Suprapubic skin (tissue), 4 donors: ENCODE results near the gene LMLN. TPM values are rescaled to one million over a fixed set of nuclear protein-coding genes. Genes with fewer than 3 reads are reported as not detected.
"Not testable (repeated sequence)": the region's sequence is repeated elsewhere in the genome, so short reads cannot be mapped to it uniquely, and the experiment has no call there.

ENCODE experiments used
- DNase-seq, 2 donors: peaks; one replicate each; pipeline ENCODE4 v3.0.0-alpha.2; 2019; ENCODE audit warnings: low spot score in 2 of 2
- H3K27ac ChIP-seq: fragments of 200-600 bp; sonication (generic); one replicate; pipeline ENCODE4 v1.5.1; 2019
- H3K27me3 ChIP-seq: fragments of 200-600 bp; sonication (generic); one replicate; pipeline ENCODE4 v1.5.1; 2019
- H3K36me3 ChIP-seq: fragments of 200-600 bp; sonication (generic); one replicate; pipeline ENCODE4 v1.5.1; 2019
- H3K4me1 ChIP-seq: fragments of 200-600 bp; sonication (generic); one replicate; pipeline ENCODE4 v1.5.1; 2019
- H3K4me3 ChIP-seq: fragments of 200-600 bp; sonication (generic); one replicate; pipeline ENCODE4 v1.5.1; 2019; ENCODE audit warnings: mild to moderate bottlenecking
- H3K9me3 ChIP-seq: fragments of 200-600 bp; sonication (generic); one replicate; pipeline ENCODE4 v1.5.1; 2019
- CTCF ChIP-seq, 2 donors: fragments of 200-600 bp in 1 of 2; fragments of 450-650 bp in 1 of 2; sonication (generic) in 1 of 2; IDR thresholded peaks; one replicate each; pipeline ENCODE4 v1.5.1; 2016 to 2019; ENCODE audit warnings: antibody characterized with exemption in 2 of 2, mild to moderate bottlenecking in 1 of 2, moderate library complexity in 1 of 2
- EP300 ChIP-seq: sonication (generic); formaldehyde crosslinking; IDR thresholded peaks from one replicate; pipeline ENCODE4 v1.6.1; 2017; ENCODE audit warnings: antibody characterized with exemption
- POLR2A ChIP-seq, 2 donors: fragments of 450-650 bp; IDR thresholded peaks; one replicate each; pipeline ENCODE4 v1.6.1; 2017; ENCODE audit warnings: antibody characterized with exemption in 2 of 2, mild to moderate bottlenecking in 2 of 2, moderate library complexity in 2 of 2
- POLR2AphosphoS5 ChIP-seq, 3 donors: sonication (generic); formaldehyde crosslinking; IDR thresholded peaks; one replicate each; pipeline ENCODE4 v1.6.1; 2017; ENCODE audit warnings: antibody characterized with exemption in 3 of 3
- WGBS: methylation state at CpG from one replicate; pipeline ENCODE4 v1.1.5; 2018; 5-methylcytosine and 5-hydroxymethylcytosine counted together
- total RNA-seq, 4 donors: library from RNA; depleted of rRNA; stranded (reverse); fragments of >200 nt; gene quantifications; one replicate each; pipeline ENCODE4 v1.1.0, GENCODE V29; 2016

LMLN gene
- total RNA-seq = 1 to 10 TPM; 3.4 to 8.2 (median 5.5) TPM

GRCh38 chr3:197959891-197960693 is at the start of gene LMLN:
LMLN (plus strand) TSS chr3:197960217; CDS start chr3:197960246, 29 bp downstream.
- H3K9me3 ChIP-seq = no peaks in the 10 kb centered on the region
- peak within 1 kb of the TSS; percentile 87 for H3K27ac ChIP-seq
- peak; percentile 52 to 53 for TF ChIP-seq POLR2A (IDR thresholded peaks at IDR 0.05)
- TF ChIP-seq EP300 = no peak
- TF ChIP-seq CTCF (IDR thresholded peaks at IDR 0.05) = no peak
- TF ChIP-seq POLR2AphosphoS5 (IDR thresholded peaks at IDR 0.05) = peak in 2 of 3 donors; percentile 52 to 90
- peaks cover 20% of the 10 kb centered on the region for H3K36me3 ChIP-seq
- peak; percentile 97 to 98 for DNase-seq
- peaks cover 38% of the 10 kb centered on the region for H3K4me1 ChIP-seq
- H3K27me3 ChIP-seq = no peaks in the 10 kb centered on the region
- peak within 1 kb of the TSS; percentile 95 for H3K4me3 ChIP-seq
- WGBS = 0% methylated on average over 37 of the region's 62 CpGs

GRCh38 chr3:197912741-197913476 is 47.1 kb upstream of the LMLN start:
- WGBS = 87% methylated on average over 32 of the region's 33 CpGs
- no peak overlapping the region for H3K4me3 ChIP-seq
- H3K36me3 ChIP-seq = no peaks in the 10 kb centered on the region
- no peak for DNase-seq
- no peaks in the 10 kb centered on the region for H3K27me3 ChIP-seq
- H3K4me1 ChIP-seq = no peaks in the 10 kb centered on the region
- no peak overlapping the region for H3K27ac ChIP-seq
- H3K9me3 ChIP-seq = no peaks in the 10 kb centered on the region
- TF ChIP-seq POLR2AphosphoS5 (IDR thresholded peaks at IDR 0.05) (no peak), POLR2A (IDR thresholded peaks at IDR 0.05) (no peak), CTCF (IDR thresholded peaks at IDR 0.05) (no peak), EP300 (no peak)

- TF ChIP-seq CTCF (IDR thresholded peaks at IDR 0.05) (no peak), POLR2A (IDR thresholded peaks at IDR 0.05) (no peak), EP300 (no peak), POLR2AphosphoS5 (IDR thresholded peaks at IDR 0.05) (no peak)
- H3K27me3 ChIP-seq = no peaks in the 10 kb centered on the region
- H3K27ac ChIP-seq = no peak overlapping the region
- H3K9me3 ChIP-seq = no peaks in the 10 kb centered on the region
- H3K36me3 ChIP-seq = no peaks in the 10 kb centered on the region
- no peak for DNase-seq
- no peak overlapping the region for H3K4me3 ChIP-seq
- H3K4me1 ChIP-seq = no peaks in the 10 kb centered on the region
- 94% methylated on average over 12 of the region's 12 CpGs for WGBS
These were observed 46.2 kb upstream of the LMLN start for GRCh38 chr3:197913641-197914380.

- not testable (repeated sequence) for DNase-seq, H3K27ac ChIP-seq, H3K4me1 ChIP-seq, H3K27me3 ChIP-seq, H3K4me3 ChIP-seq, H3K9me3 ChIP-seq
- WGBS = 90% methylated on average over 23 of the region's 24 CpGs
- peaks cover 16% of the 10 kb centered on the region for H3K36me3 ChIP-seq
These were observed 38.4 kb upstream of the LMLN start for GRCh38 chr3:197921429-197922275.

- Histone ChIP-seq H3K27me3 (no peaks in the 10 kb centered on the region), H3K4me3 (no peak overlapping the region), H3K4me1 (no peaks in the 10 kb centered on the region), H3K36me3 (peaks cover 31% of the 10 kb centered on the region), H3K27ac (no peak overlapping the region), H3K9me3 (no peaks in the 10 kb centered on the region)
- no peak for DNase-seq
- WGBS = 78% methylated on average over 7 of the region's 7 CpGs
- TF ChIP-seq CTCF (IDR thresholded peaks at IDR 0.05) = no peak
- no peak for TF ChIP-seq POLR2A (IDR thresholded peaks at IDR 0.05)
- no peak for TF ChIP-seq EP300
These were observed 33.6 kb upstream of the LMLN start for GRCh38 chr3:197926418-197926817.

GRCh38 chr3:197927578-197927977 is 32.4 kb upstream of the LMLN start:
- H3K36me3 ChIP-seq = peaks cover 31% of the 10 kb centered on the region
- 88% methylated on average over 3 of the region's 3 CpGs for WGBS
- H3K27ac ChIP-seq, H3K4me1 ChIP-seq, H3K9me3 ChIP-seq, DNase-seq, H3K27me3 ChIP-seq, H3K4me3 ChIP-seq: not testable (repeated sequence)
